HG03378 (cell line): ENCODE measurements around the gene HKDC1.
"Not testable (repeated sequence)": the region's sequence is repeated elsewhere in the genome, so short reads cannot be mapped to it uniquely, and the experiment has no call there.

ENCODE experiments used
- ATAC-seq: cut with Tn5 transposase; IDR thresholded peaks from one replicate; pipeline ENCODE4 v1.9.1; 2021; ENCODE audit warnings: mild to moderate bottlenecking, moderate library complexity; ENCODE audit not compliant: unreplicated experiment

HKDC1 gene

GRCh38 chr10:69275444-69275843 is 55.3 kb downstream of the HKDC1 start:
- ATAC-seq, result no peak

GRCh38 chr10:69276503-69276902 is 56.4 kb downstream of the HKDC1 start:
- ATAC-seq, result no peak

GRCh38 chr10:69278446-69278963 is 58.4 kb downstream of the HKDC1 start, which contains the start of gene HK1:
TSS of gene HK1 (plus strand) at chr10:69278496.
- ATAC-seq, result no peak

GRCh38 chr10:69279110-69279509 is 59.0 kb downstream of the HKDC1 start:
- no peak for ATAC-seq

GRCh38 chr10:69281507-69282413 is 61.6 kb downstream of the HKDC1 start:
- ATAC-seq, result no peak

- ATAC-seq, result not testable (repeated sequence)
These were observed 64.3 kb downstream of the HKDC1 start for GRCh38 chr10:69284402-69284801.

GRCh38 chr10:69285699-69286098 is 65.6 kb downstream of the HKDC1 start:
- ATAC-seq, result no peak

GRCh38 chr10:69287181-69287580 is 67.0 kb downstream of the HKDC1 start:
- ATAC-seq, result no peak

- no peak for ATAC-seq
These were observed 70.9 kb downstream of the HKDC1 start for GRCh38 chr10:69290993-69291392.

GRCh38 chr10:69292459-69292858 is 72.3 kb downstream of the HKDC1 start:
- ATAC-seq, result no peak

GRCh38 chr10:69295027-69295636 is 75.0 kb downstream of the HKDC1 start:
- no peak for ATAC-seq

GRCh38 chr10:69303632-69304051 is 83.5 kb downstream of the HKDC1 start:
- ATAC-seq, result no peak

- no peak for ATAC-seq
These were observed 86.3 kb downstream of the HKDC1 start for GRCh38 chr10:69306421-69306820.

GRCh38 chr10:69307434-69307833 is 87.3 kb downstream of the HKDC1 start:
- no peak for ATAC-seq

GRCh38 chr10:69308304-69308703 is 88.2 kb downstream of the HKDC1 start:
- ATAC-seq, result not testable (repeated sequence)

GRCh38 chr10:69311309-69311708 is 91.2 kb downstream of the HKDC1 start:
- no peak for ATAC-seq

GRCh38 chr10:69312528-69312927 is 92.4 kb downstream of the HKDC1 start:
- ATAC-seq, result no peak

GRCh38 chr10:69315100-69315542 is 95.0 kb downstream of the HKDC1 start:
- no peak for ATAC-seq

- no peak for ATAC-seq
These were observed 95.6 kb downstream of the HKDC1 start for GRCh38 chr10:69315610-69316312.

GRCh38 chr10:69316313-69317059 is 96.4 kb downstream of the HKDC1 start:
- ATAC-seq, result no peak
